ENCODE measurements around the gene GRIP2.

The GRIP2 gene

DNA sequence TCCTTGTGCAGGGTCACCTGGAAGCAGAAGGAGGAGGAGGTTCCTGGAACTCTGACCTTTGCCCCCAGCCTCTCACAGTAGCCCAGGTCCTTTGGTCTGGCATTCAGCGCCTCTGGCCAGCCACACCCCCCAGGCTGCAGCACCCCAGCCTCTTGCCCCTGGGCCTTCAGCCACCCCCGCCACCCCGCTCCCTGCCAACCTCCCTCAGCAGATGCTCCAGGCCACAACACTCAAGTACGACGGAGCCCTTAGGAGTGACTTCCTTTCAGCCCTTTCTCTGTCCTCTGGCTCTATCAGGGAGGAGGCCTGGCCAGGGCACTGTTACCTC, 45.2 kb downstream of the GRIP2 start:
- Histone ChIP-seq H3K4me3 (ENCODE audit: low read depth, low read length) (no peak overlapping the region), H3K4me1 (ENCODE audit: control insufficient read depth, insufficient read depth, low read length) (no peaks in the 10 kb centered on the region), H3K27ac (ENCODE audit: extremely low read depth, low read depth, low read length) (no peak overlapping the region), H3K36me3 (ENCODE audit: control insufficient read depth in 2 of 2, insufficient read depth in 1 of 2, low read length in 2 of 2) (no peaks in the 10 kb centered on the region), H3K9me3 (ENCODE audit: control insufficient read depth, insufficient read depth, low read depth, low read length) (no peaks in the 10 kb centered on the region)
- no peak for TF ChIP-seq ZXDB (tag by site-specific recombination; IDR thresholded peaks at IDR 0.05)
- no peak for TF ChIP-seq EGR2 (tag by site-specific recombination; IDR thresholded peaks at IDR 0.05; ENCODE audit: low read depth)
- no peak for TF ChIP-seq PRDM2 (tag by site-specific recombination; IDR thresholded peaks at IDR 0.05; ENCODE audit: borderline replicate concordance)
- TF ChIP-seq ZNF473 (tag by site-specific recombination; IDR thresholded peaks at IDR 0.05) = no peak
- no peak for TF ChIP-seq ZNF248 (tag by site-specific recombination; IDR thresholded peaks at IDR 0.05)
- TF ChIP-seq ZSCAN30 (tag by site-specific recombination; IDR thresholded peaks at IDR 0.05) = no peak
- no peak for TF ChIP-seq WT1 (tag by site-specific recombination; IDR thresholded peaks at IDR 0.05)
- no peak for TF ChIP-seq ZNF596 (tag by site-specific recombination; IDR thresholded peaks at IDR 0.05)
- TF ChIP-seq ZNF311 (tag by site-specific recombination; IDR thresholded peaks at IDR 0.05; ENCODE audit: borderline replicate concordance) = no peak
- no peak for TF ChIP-seq ZBTB26 (tag by site-specific recombination; optimal IDR thresholded peaks at IDR 0.05)
- no peak for TF ChIP-seq ZNF175 (tag by site-specific recombination; IDR thresholded peaks at IDR 0.05)
- no peak for TF ChIP-seq ZNF48 (tag by site-specific recombination; IDR thresholded peaks at IDR 0.05)
- no peak for TF ChIP-seq ZNF133 (tag by site-specific recombination; IDR thresholded peaks at IDR 0.05)
- TF ChIP-seq, protein P1, sequence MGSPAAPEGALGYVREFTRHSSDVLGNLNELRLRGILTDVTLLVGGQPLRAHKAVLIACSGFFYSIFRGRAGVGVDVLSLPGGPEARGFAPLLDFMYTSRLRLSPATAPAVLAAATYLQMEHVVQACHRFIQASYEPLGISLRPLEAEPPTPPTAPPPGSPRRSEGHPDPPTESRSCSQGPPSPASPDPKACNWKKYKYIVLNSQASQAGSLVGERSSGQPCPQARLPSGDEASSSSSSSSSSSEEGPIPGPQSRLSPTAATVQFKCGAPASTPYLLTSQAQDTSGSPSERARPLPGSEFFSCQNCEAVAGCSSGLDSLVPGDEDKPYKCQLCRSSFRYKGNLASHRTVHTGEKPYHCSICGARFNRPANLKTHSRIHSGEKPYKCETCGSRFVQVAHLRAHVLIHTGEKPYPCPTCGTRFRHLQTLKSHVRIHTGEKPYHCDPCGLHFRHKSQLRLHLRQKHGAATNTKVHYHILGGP (tag by site-specific recombination; IDR thresholded peaks at IDR 0.05) = no peak
- TF ChIP-seq ZNF830 (tag by site-specific recombination; IDR thresholded peaks at IDR 0.05; ENCODE audit: low read depth) = no peak
- TF ChIP-seq, protein P2, sequence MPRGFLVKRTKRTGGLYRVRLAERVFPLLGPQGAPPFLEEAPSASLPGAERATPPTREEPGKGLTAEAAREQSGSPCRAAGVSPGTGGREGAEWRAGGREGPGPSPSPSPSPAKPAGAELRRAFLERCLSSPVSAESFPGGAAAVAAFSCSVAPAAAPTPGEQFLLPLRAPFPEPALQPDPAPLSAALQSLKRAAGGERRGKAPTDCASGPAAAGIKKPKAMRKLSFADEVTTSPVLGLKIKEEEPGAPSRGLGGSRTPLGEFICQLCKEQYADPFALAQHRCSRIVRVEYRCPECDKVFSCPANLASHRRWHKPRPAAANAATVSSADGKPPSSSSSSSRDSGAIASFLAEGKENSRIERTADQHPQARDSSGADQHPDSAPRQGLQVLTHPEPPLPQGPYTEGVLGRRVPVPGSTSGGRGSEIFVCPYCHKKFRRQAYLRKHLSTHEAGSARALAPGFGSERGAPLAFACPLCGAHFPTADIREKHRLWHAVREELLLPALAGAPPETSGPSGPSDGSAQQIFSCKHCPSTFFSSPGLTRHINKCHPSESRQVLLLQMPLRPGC (tag by site-specific recombination; IDR thresholded peaks at IDR 0.05) = no peak
- no peak for TF ChIP-seq ZNF341 (tag by site-specific recombination; IDR thresholded peaks at IDR 0.05; ENCODE audit: low read depth)
- TF ChIP-seq IKZF3 (tag by site-specific recombination; IDR thresholded peaks at IDR 0.05) = no peak
- no peak for TF ChIP-seq ZNF350 (tag by site-specific recombination; IDR thresholded peaks at IDR 0.05)
- TF ChIP-seq ZNF449 (tag by site-specific recombination; IDR thresholded peaks at IDR 0.05) = no peak
- CTCF ChIA-PET = interaction anchor here (0.6 to 0.9 kb wide), 3 partner anchors 55 to 292 kb away, joined by 3 to 5 read pairs (median 4); no protein-coding TSS in a partner anchor
- POLR2A ChIA-PET = no interaction called here
